ENCODE data around the gene TICRR.

- TF ChIP-seq CTCF (IDR thresholded peaks at IDR 0.05): no peak
- TF ChIP-seq ETV6 (CRISPR knock-in tag; IDR thresholded peaks at IDR 0.05): no peak
- no peak for TF ChIP-seq FOXJ3 (CRISPR knock-in tag; IDR thresholded peaks at IDR 0.05; ENCODE audit: borderline replicate concordance)
- TF ChIP-seq ESRRA (CRISPR knock-in tag; IDR thresholded peaks at IDR 0.05; ENCODE audit: borderline replicate concordance): no peak
These were observed 2.5 kb downstream of the TICRR start for GRCh38 chr15:89577776-89578115.

All from WTC11 (cell line).